ENCODE data around the gene ITGB2. TPM values are rescaled to one million over a fixed set of nuclear protein-coding genes. Genes with fewer than 3 reads are reported as not detected.

The ITGB2 gene
- polyA plus RNA-seq, 1 of the 3 experiments (the other 2 are of a cell fraction) = 0.77 TPM

- no peaks in the 10 kb centered on the region for H3K79me2 ChIP-seq (ENCODE audit: insufficient read depth)
- H3K9ac ChIP-seq = no peak overlapping the region
- no peaks in the 10 kb centered on the region for H3F3A ChIP-seq (replicated peaks; ENCODE audit: insufficient read depth)
- no peaks in the 10 kb centered on the region for H4K20me1 ChIP-seq (ENCODE audit: insufficient read depth)
- no peaks in the 10 kb centered on the region for H3K9me2 ChIP-seq
- CTCF ChIA-PET = no interaction called here
- H3K4me2 ChIP-seq = no peak overlapping the region
- H2AFZ ChIP-seq (ENCODE audit: low read depth) = no peak overlapping the region
- no peak overlapping the region for H3K27ac ChIP-seq (ENCODE audit: low read depth in 2 of 2, low read length in 1 of 2)
- POLR2A ChIA-PET = no interaction called here
- no peak overlapping the region for H3K4me3 ChIP-seq (ENCODE audit: low read depth in 2 of 2, low read length in 1 of 2)
- H3K27me3 ChIP-seq (ENCODE audit: insufficient read depth) = no peaks in the 10 kb centered on the region
- TF ChIP-seq JUND (IDR thresholded peaks at IDR 0.05) (no peak), NRF1 (IDR thresholded peaks at IDR 0.05; ENCODE audit: low read depth, low read length) (no peak), USF1 (IDR thresholded peaks at IDR 0.05; ENCODE audit: borderline replicate concordance, low read depth) (no peak), TEAD4 (IDR thresholded peaks at IDR 0.05; ENCODE audit: borderline replicate concordance, insufficient read depth) (no peak), CHD2 (IDR thresholded peaks at IDR 0.05; ENCODE audit: low read length, partially characterized antibody) (no peak), TCF12 (IDR thresholded peaks at IDR 0.05) (no peak), RFX5 (IDR thresholded peaks at IDR 0.05; ENCODE audit: low read length) (no peak), TAF1 (IDR thresholded peaks at IDR 0.05; ENCODE audit: borderline replicate concordance, low read depth, low read length) (no peak), ZBTB33 (IDR thresholded peaks at IDR 0.05; ENCODE audit: borderline replicate concordance, low read depth) (no peak)
- WGBS (ENCODE audit: low lambda C conversion rate) = 94% methylated on average over 6 of the region's 13 CpGs
- no peak for DNase-seq
- no peaks in the 10 kb centered on the region for H3K9me3 ChIP-seq
- no peaks in the 10 kb centered on the region; a peak in 1 of 4 replicates for H3K4me1 ChIP-seq (ENCODE audit: control insufficient read depth in 1 of 2, insufficient read depth in 2 of 2, low read depth in 1 of 2, low read length in 1 of 2)
- no peaks in the 10 kb centered on the region for H3K36me3 ChIP-seq (replicated peaks in 1 of 2; ENCODE audit: control insufficient read depth in 1 of 2, insufficient read depth in 2 of 2, low read length in 1 of 2)
Observed at GRCh38 chr21:44837537-44837936, 83.2 kb downstream of the ITGB2 start.

- CTCF ChIA-PET = interaction anchor here (0.6 kb wide), 1 partner anchor 1326 kb away, joined by 3 read pairs; no protein-coding TSS in a partner anchor
- Histone ChIP-seq H2AFZ (ENCODE audit: low read depth) (no peak overlapping the region), H3K9me3 (no peaks in the 10 kb centered on the region), H3K36me3 (replicated peaks in 1 of 2; ENCODE audit: control insufficient read depth in 1 of 2, insufficient read depth in 2 of 2, low read length in 1 of 2) (no peaks in the 10 kb centered on the region), H4K20me1 (ENCODE audit: insufficient read depth) (no peaks in the 10 kb centered on the region), H3K27me3 (ENCODE audit: insufficient read depth) (no peaks in the 10 kb centered on the region), H3F3A (replicated peaks; ENCODE audit: insufficient read depth) (no peaks in the 10 kb centered on the region), H3K27ac (ENCODE audit: low read depth in 2 of 2, low read length in 1 of 2) (no peak overlapping the region), H3K9me2 (no peaks in the 10 kb centered on the region), H3K9ac (no peak overlapping the region), H3K79me2 (ENCODE audit: insufficient read depth) (no peaks in the 10 kb centered on the region), H3K4me3 (ENCODE audit: low read depth in 2 of 2, low read length in 1 of 2) (no peak overlapping the region), H3K4me1 (ENCODE audit: control insufficient read depth in 1 of 2, insufficient read depth in 2 of 2, low read depth in 1 of 2, low read length in 1 of 2) (no peaks in the 10 kb centered on the region; a peak in 1 of 4 replicates), H3K4me2 (no peak overlapping the region)
- POLR2A ChIA-PET = no interaction called here
- DNase-seq = no peak
- 76% methylated on average over 8 of the region's 37 CpGs for WGBS (ENCODE audit: low lambda C conversion rate)
- no peak for TF ChIP-seq TCF12 (IDR thresholded peaks at IDR 0.05)
- TF ChIP-seq EP300 (IDR thresholded peaks at IDR 0.05; ENCODE audit: borderline replicate concordance in 1 of 2, low read depth in 1 of 2, low read length in 1 of 2) = no peak
- no peak for TF ChIP-seq NFIC (IDR thresholded peaks at IDR 0.05; ENCODE audit: borderline replicate concordance)
- no peak for TF ChIP-seq CTCF (IDR thresholded peaks at IDR 0.05)
- TF ChIP-seq MXI1 (IDR thresholded peaks at IDR 0.05; ENCODE audit: low read depth, low read length) = no peak
- no peak for TF ChIP-seq RCOR1 (IDR thresholded peaks at IDR 0.05; ENCODE audit: low read length)
- no peak for TF ChIP-seq MAX (IDR thresholded peaks at IDR 0.05; ENCODE audit: low read depth)
- TF ChIP-seq GATA2 (CRISPR knock-in tag; IDR thresholded peaks at IDR 0.05) = no peak
- no peak for TF ChIP-seq IRF3 (IDR thresholded peaks at IDR 0.05; ENCODE audit: low read depth, low read length)
- TF ChIP-seq USF2 (IDR thresholded peaks at IDR 0.05; ENCODE audit: borderline replicate concordance, low read depth, low read length) = no peak
- TF ChIP-seq PBX3 (IDR thresholded peaks at IDR 0.05) = no peak
Observed at GRCh38 chr21:44836666-44837471, 83.8 kb downstream of the ITGB2 start.
